Measurements from ENCODE around the gene TMPRSS9. TPM values are rescaled to one million over a fixed set of nuclear protein-coding genes. Genes with fewer than 3 reads are reported as not detected.

The TMPRSS9 gene
- total RNA-seq, 2 experiments from 2014 or later: not detected

DNA sequence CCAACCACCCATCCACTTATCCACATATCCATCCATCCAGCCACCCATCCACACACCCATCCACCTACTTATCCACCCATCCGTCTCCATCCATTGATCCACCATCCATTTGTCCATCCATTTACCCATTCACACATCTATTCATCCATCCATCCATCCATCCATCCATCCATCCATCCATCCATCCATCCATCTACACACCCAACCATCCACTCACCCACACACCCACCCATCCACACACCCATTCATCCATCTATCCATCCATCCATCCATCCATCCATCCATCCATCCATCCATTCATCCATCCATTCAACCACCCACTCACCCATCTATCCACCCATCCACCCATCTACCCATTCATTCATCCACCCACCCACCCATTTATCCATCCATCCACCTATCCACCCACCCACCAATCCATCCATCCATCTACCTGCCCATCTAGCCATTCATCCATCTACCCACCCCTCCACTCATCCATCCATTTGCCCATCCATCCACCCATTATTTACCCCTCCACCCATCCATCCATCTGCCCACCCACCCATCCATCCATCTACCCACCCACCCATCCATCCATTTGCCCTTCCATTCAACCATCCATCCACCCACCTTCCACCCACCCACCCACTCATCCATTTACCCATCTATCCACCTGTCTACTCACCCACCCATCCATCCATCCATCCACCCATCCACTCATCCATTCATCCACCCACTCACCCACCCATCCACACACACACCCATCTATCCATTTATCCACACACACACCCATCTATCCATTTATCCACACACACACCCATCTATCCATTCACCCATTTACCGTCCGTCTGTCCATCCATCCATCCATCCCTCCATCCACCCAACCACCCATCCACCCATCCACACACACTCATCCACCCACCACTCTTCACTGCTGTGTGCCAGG is 2.5 kb upstream of the TMPRSS9 start:
- H3K4me1 Mint-ChIP-seq (ENCODE audit: low read depth): peaks cover 3% of the 10 kb centered on the region
- no peak overlapping the region for H3K4me3 Mint-ChIP-seq
- H3K27ac Mint-ChIP-seq: no peak overlapping the region
- no peaks in the 10 kb centered on the region for H3K36me3 Mint-ChIP-seq (ENCODE audit: low read depth)
- ATAC-seq: no peak
- H3K27me3 Mint-ChIP-seq (ENCODE audit: low read depth): peaks cover 8% of the 10 kb centered on the region
- no peaks in the 10 kb centered on the region for H3K9me3 Mint-ChIP-seq (ENCODE audit: insufficient read depth)
- POLR2A ChIA-PET: no interaction called here
- DNase-seq: no peak
- CTCF ChIA-PET: no interaction called here

- H3K27me3 Mint-ChIP-seq (ENCODE audit: low read depth): peaks cover 8% of the 10 kb centered on the region
- POLR2A ChIA-PET: no interaction called here
- H3K36me3 Mint-ChIP-seq (ENCODE audit: low read depth): no peaks in the 10 kb centered on the region
These were observed 1.4 kb upstream of the TMPRSS9 start for GRCh38 chr19:2358548-2359173.

DNA sequence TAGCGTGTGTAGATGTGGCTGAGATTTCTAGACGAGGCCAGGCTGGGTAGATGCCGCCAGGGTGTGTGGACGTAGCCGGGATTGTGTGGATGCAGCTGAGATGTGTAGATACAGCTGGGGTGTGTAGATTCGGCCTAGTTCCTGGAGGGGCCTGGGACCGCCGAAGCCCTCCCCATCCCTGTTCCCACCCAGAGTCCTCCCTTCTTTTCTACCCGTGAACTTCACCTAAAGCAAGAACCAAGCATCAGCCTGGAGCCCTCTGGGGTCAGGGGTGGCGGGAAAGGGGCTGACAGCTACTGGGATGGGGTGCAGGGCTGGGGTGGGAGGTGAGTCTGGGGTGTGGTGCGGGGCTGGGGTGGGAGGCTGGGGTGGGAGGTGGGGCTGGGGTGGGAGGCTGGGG is 768 bp downstream of the TMPRSS9 start:
- Mint-ChIP-seq H3K36me3 (ENCODE audit: low read depth) (no peaks in the 10 kb centered on the region), H3K27ac (no peak overlapping the region), H3K4me3 (no peak overlapping the region), H3K27me3 (ENCODE audit: low read depth) (peaks cover 12% of the 10 kb centered on the region), H3K4me1 (ENCODE audit: low read depth) (peaks cover 5% of the 10 kb centered on the region), H3K9me3 (ENCODE audit: insufficient read depth) (no peaks in the 10 kb centered on the region)
- DNase-seq (no peak), ATAC-seq (no peak)
- POLR2A ChIA-PET: no interaction called here
- CTCF ChIA-PET: no interaction called here

More at GRCh38 chr19:2358548-2359173, 1.4 kb upstream of the TMPRSS9 start:
- Mint-ChIP-seq H3K9me3 (ENCODE audit: insufficient read depth) (no peaks in the 10 kb centered on the region), H3K27ac (no peak overlapping the region), H3K4me3 (no peak overlapping the region), H3K4me1 (ENCODE audit: low read depth) (peaks cover 3% of the 10 kb centered on the region)
- no peak for DNase-seq
- ATAC-seq: no peak
- CTCF ChIA-PET: no interaction called here

- Mint-ChIP-seq H3K4me1 (ENCODE audit: low read depth) (peaks cover 5% of the 10 kb centered on the region), H3K9me3 (ENCODE audit: insufficient read depth) (no peaks in the 10 kb centered on the region), H3K27ac (no peak overlapping the region), H3K27me3 (ENCODE audit: low read depth) (peaks cover 12% of the 10 kb centered on the region), H3K4me3 (no peak overlapping the region), H3K36me3 (ENCODE audit: low read depth) (no peaks in the 10 kb centered on the region)
- ATAC-seq (no peak), DNase-seq (no peak)
- ChIA-PET CTCF (no interaction called here), POLR2A (no interaction called here)
These were observed 1.4 kb downstream of the TMPRSS9 start for GRCh38 chr19:2361246-2362045.

- ATAC-seq: no peak
- H3K4me3 Mint-ChIP-seq: no peak overlapping the region
- H3K9me3 Mint-ChIP-seq (ENCODE audit: insufficient read depth): no peaks in the 10 kb centered on the region
- H3K4me1 Mint-ChIP-seq (ENCODE audit: low read depth): peaks cover 5% of the 10 kb centered on the region
- ChIA-PET CTCF (no interaction called here), POLR2A (no interaction called here)
- H3K36me3 Mint-ChIP-seq (ENCODE audit: low read depth): no peaks in the 10 kb centered on the region
- peaks cover 12% of the 10 kb centered on the region for H3K27me3 Mint-ChIP-seq (ENCODE audit: low read depth)
- no peak for DNase-seq
- no peak overlapping the region for H3K27ac Mint-ChIP-seq
These were observed 2.2 kb downstream of the TMPRSS9 start for GRCh38 chr19:2362046-2362969.

GRCh38 chr19:2362970-2363300 is 2.9 kb downstream of the TMPRSS9 start:
- H3K4me1 Mint-ChIP-seq (ENCODE audit: low read depth): peaks cover 5% of the 10 kb centered on the region
- ATAC-seq (no peak), DNase-seq (no peak)
- CTCF ChIA-PET: no interaction called here
- no peak overlapping the region for H3K4me3 Mint-ChIP-seq
- H3K36me3 Mint-ChIP-seq (ENCODE audit: low read depth): no peaks in the 10 kb centered on the region
- peaks cover 12% of the 10 kb centered on the region for H3K27me3 Mint-ChIP-seq (ENCODE audit: low read depth)
- POLR2A ChIA-PET: no interaction called here
- no peak overlapping the region for H3K27ac Mint-ChIP-seq
- H3K9me3 Mint-ChIP-seq (ENCODE audit: insufficient read depth): no peaks in the 10 kb centered on the region

DNA sequence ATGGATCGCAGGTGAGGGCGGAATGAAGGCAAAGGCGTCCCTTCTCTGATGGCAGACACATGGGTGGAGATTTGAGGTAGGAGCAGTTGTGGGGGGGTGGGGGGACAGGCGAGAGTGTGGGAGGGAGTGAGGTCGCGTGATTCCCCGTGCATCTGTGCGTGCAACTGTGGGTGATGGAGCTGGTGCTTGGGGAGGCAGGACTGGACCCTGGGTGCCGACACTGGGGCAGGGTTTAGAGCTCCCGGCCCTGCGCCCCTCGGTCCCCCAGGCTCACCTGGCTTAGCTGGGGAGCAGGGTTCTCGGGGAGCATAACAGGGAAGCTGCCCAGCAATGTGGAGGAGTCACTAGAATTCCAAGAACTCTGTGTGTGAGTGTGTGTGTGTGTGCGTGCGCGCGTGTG is 3.4 kb downstream of the TMPRSS9 start:
- CTCF ChIA-PET: no interaction called here
- DNase-seq: no peak
- no peak overlapping the region for H3K27ac Mint-ChIP-seq
- no peak for ATAC-seq
- H3K27me3 Mint-ChIP-seq (ENCODE audit: low read depth): peaks cover 12% of the 10 kb centered on the region
- POLR2A ChIA-PET: no interaction called here
- H3K9me3 Mint-ChIP-seq (ENCODE audit: insufficient read depth): no peaks in the 10 kb centered on the region
- H3K4me1 Mint-ChIP-seq (ENCODE audit: low read depth): peaks cover 8% of the 10 kb centered on the region
- H3K36me3 Mint-ChIP-seq (ENCODE audit: low read depth): peaks cover 3% of the 10 kb centered on the region
- H3K4me3 Mint-ChIP-seq: no peak overlapping the region

GRCh38 chr19:2365201-2365970 is 5.3 kb downstream of the TMPRSS9 start:
- H3K9me3 Mint-ChIP-seq (ENCODE audit: insufficient read depth): peaks cover 4% of the 10 kb centered on the region
- H3K36me3 Mint-ChIP-seq (ENCODE audit: low read depth): peaks cover 5% of the 10 kb centered on the region
- H3K4me3 Mint-ChIP-seq: no peak overlapping the region
- peaks cover 9% of the 10 kb centered on the region for H3K27me3 Mint-ChIP-seq (ENCODE audit: low read depth)
- ChIA-PET POLR2A (interaction anchor here (0.6 kb wide), 1 partner anchor 216 kb away, joined by 3 read pairs; no protein-coding TSS in a partner anchor), CTCF (interaction anchor here (0.6 to 1.0 kb wide), 2 partner anchors 27 to 130 kb away, joined by 3 read pairs; partner anchors contain the start of gene PLEKHJ1)
- H3K27ac Mint-ChIP-seq: no peak overlapping the region
- DNase-seq (no peak), ATAC-seq (no peak)
- H3K4me1 Mint-ChIP-seq (ENCODE audit: low read depth): peaks cover 12% of the 10 kb centered on the region

GRCh38 chr19:2371656-2372055 is 11.6 kb downstream of the TMPRSS9 start:
- H3K4me3 Mint-ChIP-seq: no peak overlapping the region
- H3K27me3 Mint-ChIP-seq (ENCODE audit: low read depth): peaks cover 2% of the 10 kb centered on the region
- CTCF ChIA-PET: no interaction called here
- ATAC-seq (no peak), DNase-seq (no peak)
- H3K27ac Mint-ChIP-seq: no peak overlapping the region
- POLR2A ChIA-PET: no interaction called here
- H3K4me1 Mint-ChIP-seq (ENCODE audit: low read depth): peaks cover 9% of the 10 kb centered on the region
- peaks cover 5% of the 10 kb centered on the region for H3K36me3 Mint-ChIP-seq (ENCODE audit: low read depth)
- peaks cover 4% of the 10 kb centered on the region for H3K9me3 Mint-ChIP-seq (ENCODE audit: insufficient read depth)

- ATAC-seq: no peak
- DNase-seq: no peak
- Mint-ChIP-seq H3K9me3 (ENCODE audit: insufficient read depth) (peaks cover 4% of the 10 kb centered on the region), H3K4me1 (ENCODE audit: low read depth) (peaks cover 9% of the 10 kb centered on the region), H3K27me3 (ENCODE audit: low read depth) (peaks cover 2% of the 10 kb centered on the region), H3K27ac (no peak overlapping the region), H3K36me3 (ENCODE audit: low read depth) (peaks cover 5% of the 10 kb centered on the region), H3K4me3 (no peak overlapping the region)
- ChIA-PET POLR2A (no interaction called here), CTCF (no interaction called here)
These were observed 12.1 kb downstream of the TMPRSS9 start for GRCh38 chr19:2372076-2372612.

- peaks cover 2% of the 10 kb centered on the region for H3K27me3 Mint-ChIP-seq (ENCODE audit: low read depth)
- ChIA-PET POLR2A (no interaction called here), CTCF (no interaction called here)
- no peaks in the 10 kb centered on the region for H3K9me3 Mint-ChIP-seq (ENCODE audit: insufficient read depth)
- peaks cover 1% of the 10 kb centered on the region for H3K36me3 Mint-ChIP-seq (ENCODE audit: low read depth)
- H3K4me1 Mint-ChIP-seq (ENCODE audit: low read depth): peaks cover 2% of the 10 kb centered on the region
- ATAC-seq: no peak
- H3K4me3 Mint-ChIP-seq: no peak overlapping the region
- no peak for DNase-seq
- H3K27ac Mint-ChIP-seq: no peak overlapping the region
These were observed 14.7 kb downstream of the TMPRSS9 start for GRCh38 chr19:2374808-2375207.
